Lower leg skin (tissue), 3 donors: Measurements from ENCODE around the gene SLC39A11.

Experiments used
- POLR2A ChIP-seq, 2 donors: fragments of 450-650 bp; IDR thresholded peaks; one replicate each; pipeline ENCODE4 v1.6.1; 2016 to 2017; ENCODE audit warnings: antibody characterized with exemption in 2 of 2, mild to moderate bottlenecking in 1 of 2, moderate library complexity in 1 of 2
- TF ChIP-seq, protein P1 (sequence below), 3 donors: fragments of 450-650 bp; IDR thresholded peaks; one replicate each; pipeline ENCODE4 v1.5.1; 2016; ENCODE audit warnings: antibody characterized with exemption in 3 of 3, mild to moderate bottlenecking in 3 of 3, moderate library complexity in 2 of 3

GRCh38 chr17:72667096-72668063, 425.1 kb downstream of the SLC39A11 start:
- TF ChIP-seq, protein P1, sequence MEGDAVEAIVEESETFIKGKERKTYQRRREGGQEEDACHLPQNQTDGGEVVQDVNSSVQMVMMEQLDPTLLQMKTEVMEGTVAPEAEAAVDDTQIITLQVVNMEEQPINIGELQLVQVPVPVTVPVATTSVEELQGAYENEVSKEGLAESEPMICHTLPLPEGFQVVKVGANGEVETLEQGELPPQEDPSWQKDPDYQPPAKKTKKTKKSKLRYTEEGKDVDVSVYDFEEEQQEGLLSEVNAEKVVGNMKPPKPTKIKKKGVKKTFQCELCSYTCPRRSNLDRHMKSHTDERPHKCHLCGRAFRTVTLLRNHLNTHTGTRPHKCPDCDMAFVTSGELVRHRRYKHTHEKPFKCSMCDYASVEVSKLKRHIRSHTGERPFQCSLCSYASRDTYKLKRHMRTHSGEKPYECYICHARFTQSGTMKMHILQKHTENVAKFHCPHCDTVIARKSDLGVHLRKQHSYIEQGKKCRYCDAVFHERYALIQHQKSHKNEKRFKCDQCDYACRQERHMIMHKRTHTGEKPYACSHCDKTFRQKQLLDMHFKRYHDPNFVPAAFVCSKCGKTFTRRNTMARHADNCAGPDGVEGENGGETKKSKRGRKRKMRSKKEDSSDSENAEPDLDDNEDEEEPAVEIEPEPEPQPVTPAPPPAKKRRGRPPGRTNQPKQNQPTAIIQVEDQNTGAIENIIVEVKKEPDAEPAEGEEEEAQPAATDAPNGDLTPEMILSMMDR (IDR thresholded peaks at IDR 0.05) = no peak
- no peak for TF ChIP-seq POLR2A (IDR thresholded peaks at IDR 0.05)
